Mesendoderm (in vitro differentiated cells): ENCODE data around the gene TRAK1.

Experiments
- DNase-seq: peaks from one replicate; pipeline ENCODE4 v3.0.0; 2013
- H2AK5ac ChIP-seq: 2 replicates; pipeline ENCODE4 v1.6.1; 2013; ENCODE audit warnings: low read length, inconsistent platforms
- H2BK120ac ChIP-seq: 2 replicates; pipeline ENCODE4 v1.6.1; 2013; ENCODE audit warnings: low read depth, mild to moderate bottlenecking, low read length, moderate library complexity, mixed read lengths
- H2BK15ac ChIP-seq: replicated peaks from 2 replicates; pipeline ENCODE4 v1.6.1; 2013; ENCODE audit warnings: low read depth, mild to moderate bottlenecking, moderate library complexity
- H2BK5ac ChIP-seq: 2 replicates; pipeline ENCODE4 v1.6.1; 2013; ENCODE audit warnings: low read length, inconsistent platforms
- H3K18ac ChIP-seq: 2 replicates; pipeline ENCODE4 v1.6.1; 2013; ENCODE audit warnings: mild to moderate bottlenecking, low read length, mixed read lengths
- H3K23ac ChIP-seq: one replicate; pipeline ENCODE4 v1.6.1; 2013; ENCODE audit warnings: low read length
- H3K27ac ChIP-seq: 2 replicates; pipeline ENCODE4 v1.5.1; 2013; ENCODE audit warnings: low read depth, mild to moderate bottlenecking, inconsistent platforms, low read length, moderate library complexity
- H3K27me3 ChIP-seq: 2 replicates; pipeline ENCODE4 v1.6.1; 2013; ENCODE audit warnings: low read length, control low read depth, mild to moderate bottlenecking, inconsistent platforms; ENCODE audit not compliant: insufficient read depth, poor library complexity
- H3K36me3 ChIP-seq: 2 replicates; pipeline ENCODE4 v1.6.1; 2013; ENCODE audit warnings: low read length, inconsistent platforms; ENCODE audit not compliant: control insufficient read depth, insufficient read depth
- H3K4ac ChIP-seq: one replicate; pipeline ENCODE4 v1.6.1; 2013; ENCODE audit warnings: low read depth, mild to moderate bottlenecking, low read length, moderate library complexity
- H3K4me1 ChIP-seq: 2 replicates; pipeline ENCODE4 v1.6.1; 2013; ENCODE audit warnings: low read depth, low read length, inconsistent platforms; ENCODE audit not compliant: control insufficient read depth
- H3K4me2 ChIP-seq: 2 replicates; pipeline ENCODE4 v1.6.1; 2013; ENCODE audit warnings: low read length
- H3K4me3 ChIP-seq: 2 replicates; pipeline ENCODE4 v1.5.1; 2013; ENCODE audit warnings: mild to moderate bottlenecking, low read length
- H3K56ac ChIP-seq: one replicate; pipeline ENCODE4 v1.6.1; 2013; ENCODE audit warnings: low read length
- H3K79me1 ChIP-seq: 2 replicates; pipeline ENCODE4 v1.6.1; 2013; ENCODE audit warnings: low read length, inconsistent platforms
- H3K79me2 ChIP-seq: 2 replicates; pipeline ENCODE4 v1.6.1; 2013; ENCODE audit warnings: mild to moderate bottlenecking, low read length; ENCODE audit not compliant: control insufficient read depth, insufficient read depth
- H3K9ac ChIP-seq: 2 replicates; pipeline ENCODE4 v1.6.1; 2013; ENCODE audit warnings: low read length, inconsistent platforms
- H4K5ac ChIP-seq: one replicate; pipeline ENCODE4 v1.6.1; 2013; ENCODE audit warnings: low read length
- H4K8ac ChIP-seq: one replicate; pipeline ENCODE4 v1.6.1; 2013; ENCODE audit warnings: low read depth, mild to moderate bottlenecking, control low read depth, low read length, moderate library complexity
- WGBS: extraction: QIAGEN DNeasy Blood & Tissue Kit; methylation state at CpG from one replicate; pipeline ENCODE4 v1.1.7; 2013; ENCODE audit warnings: low lambda C conversion rate, missing lambda C conversion rate; ENCODE audit not compliant: insufficient coverage; ENCODE audit errors: extremely low coverage; 5-methylcytosine and 5-hydroxymethylcytosine counted together

TRAK1 gene

DNA sequence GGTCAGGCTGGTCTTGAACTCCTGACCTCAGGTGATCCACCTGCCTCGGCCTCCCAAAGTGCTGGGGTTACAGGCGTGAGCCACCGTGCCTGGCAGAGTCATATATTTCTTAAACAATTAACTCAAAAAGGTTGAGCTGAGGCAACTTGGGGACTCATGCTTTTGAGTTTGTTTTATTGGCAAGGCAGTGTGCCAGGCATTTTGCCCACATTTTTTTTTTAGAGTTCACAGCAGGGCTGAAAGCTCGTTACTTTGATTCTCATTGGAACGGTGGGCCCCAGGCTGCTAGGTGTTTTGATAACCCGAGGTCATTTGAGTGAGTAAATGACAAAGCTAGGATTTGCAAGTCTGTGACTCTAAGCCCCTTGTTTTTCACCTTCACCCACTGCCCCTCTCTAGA, 98.6 kb downstream of the TRAK1 start:
- Histone ChIP-seq H2BK120ac (no peak overlapping the region), H3K36me3 (peaks cover 2% of the 10 kb centered on the region), H3K79me1 (no peaks in the 10 kb centered on the region), H2BK15ac (no peak overlapping the region), H3K9ac (no peak overlapping the region), H3K27ac (no peak overlapping the region), H3K27me3 (no peaks in the 10 kb centered on the region), H3K4me3 (no peak overlapping the region), H2BK5ac (no peak overlapping the region), H3K4me1 (no peaks in the 10 kb centered on the region), H4K5ac (no peak overlapping the region), H3K23ac (no peak overlapping the region), H3K4me2 (no peak overlapping the region), H3K56ac (no peak overlapping the region), H2AK5ac (no peak overlapping the region), H3K79me2 (no peaks in the 10 kb centered on the region), H3K18ac (no peak overlapping the region), H3K4ac (no peak overlapping the region), H4K8ac (no peak overlapping the region)
- no peak for DNase-seq
- WGBS = no CpG with 5 or more reads among the region's 6 CpGs

DNA sequence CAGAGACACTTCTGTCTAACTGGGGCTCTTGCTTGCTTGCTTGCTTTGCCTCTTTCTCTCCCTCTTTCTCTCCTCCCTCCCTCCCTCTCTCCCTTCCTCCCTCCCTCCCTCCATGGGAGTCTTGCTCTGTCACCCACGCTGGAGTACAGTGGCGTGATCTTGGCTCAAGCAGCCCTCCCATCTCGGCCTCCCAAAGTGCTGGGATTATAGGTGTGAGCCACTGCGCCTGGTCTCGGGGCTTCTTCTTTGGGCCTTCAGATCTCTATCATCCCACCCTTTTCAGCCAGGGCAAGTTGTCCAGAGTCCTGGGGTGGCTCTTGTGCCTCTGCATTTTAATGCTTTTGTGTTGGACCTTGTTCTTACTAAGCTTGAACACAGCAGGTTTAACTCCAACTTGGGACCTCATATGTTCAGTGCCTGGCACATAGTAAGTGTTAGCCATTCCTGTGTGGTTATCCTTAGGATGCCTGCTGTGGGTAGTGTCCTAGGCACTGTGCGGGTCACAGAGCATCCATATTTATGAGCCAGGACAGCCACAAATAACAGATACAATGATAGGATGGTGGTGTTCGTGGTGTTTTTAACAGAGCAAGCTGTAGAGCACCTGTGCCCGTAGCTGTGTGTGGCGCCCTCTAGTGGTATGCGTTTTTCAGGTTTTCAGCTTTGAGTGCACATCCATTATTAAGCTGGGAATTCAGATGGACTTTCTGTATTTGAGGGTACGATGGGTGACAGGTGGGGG, 99.7 kb downstream of the TRAK1 start:
- DNase-seq = peak; percentile 74
- H4K8ac ChIP-seq = no peak overlapping the region
- H3K79me2 ChIP-seq = no peaks in the 10 kb centered on the region
- no peak overlapping the region for H3K4ac ChIP-seq
- no peak overlapping the region for H3K56ac ChIP-seq
- H3K27me3 ChIP-seq = no peaks in the 10 kb centered on the region
- H3K23ac ChIP-seq = no peak overlapping the region
- H2BK120ac ChIP-seq = no peak overlapping the region
- H3K4me1 ChIP-seq = no peaks in the 10 kb centered on the region
- H2BK15ac ChIP-seq = no peak overlapping the region
- H2BK5ac ChIP-seq = no peak overlapping the region
- H3K36me3 ChIP-seq = peaks cover 2% of the 10 kb centered on the region
- H3K18ac ChIP-seq = no peak overlapping the region
- H3K27ac ChIP-seq = no peak overlapping the region
- no peak overlapping the region for H4K5ac ChIP-seq
- H3K9ac ChIP-seq = no peak overlapping the region
- H3K79me1 ChIP-seq = no peaks in the 10 kb centered on the region
- no peak overlapping the region for H3K4me2 ChIP-seq
- H3K4me3 ChIP-seq = no peak overlapping the region
- no CpG with 5 or more reads among the region's 11 CpGs for WGBS
- no peak overlapping the region for H2AK5ac ChIP-seq

DNA sequence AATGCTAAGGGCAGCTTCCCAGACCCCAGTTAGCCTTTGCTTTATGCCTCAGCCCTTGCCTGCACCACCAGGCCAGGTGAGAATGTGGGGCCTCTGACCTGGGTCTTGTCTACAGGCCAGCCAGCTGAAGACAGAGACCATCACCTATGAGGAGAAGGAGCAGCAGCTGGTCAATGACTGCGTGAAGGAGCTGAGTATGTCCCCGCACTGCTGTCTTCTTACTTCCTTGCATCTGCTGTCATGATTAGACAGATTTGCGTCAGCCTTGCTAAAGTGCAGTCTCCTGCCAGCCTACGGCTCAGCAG, 100.2 kb downstream of the TRAK1 start:
- H3K4me1 ChIP-seq = no peaks in the 10 kb centered on the region
- H3K18ac ChIP-seq = no peak overlapping the region
- peaks cover 2% of the 10 kb centered on the region for H3K36me3 ChIP-seq
- no peak overlapping the region for H4K8ac ChIP-seq
- H2BK120ac ChIP-seq = no peak overlapping the region
- H3K79me2 ChIP-seq = no peaks in the 10 kb centered on the region
- H3K27me3 ChIP-seq = no peaks in the 10 kb centered on the region
- H3K4me2 ChIP-seq = no peak overlapping the region
- H2BK5ac ChIP-seq = no peak overlapping the region
- no peak overlapping the region for H3K9ac ChIP-seq
- DNase-seq = no peak
- no peak overlapping the region for H2AK5ac ChIP-seq
- H3K56ac ChIP-seq = no peak overlapping the region
- no peak overlapping the region for H3K27ac ChIP-seq
- WGBS = no CpG with 5 or more reads among the region's 4 CpGs
- H3K79me1 ChIP-seq = no peaks in the 10 kb centered on the region
- H2BK15ac ChIP-seq = no peak overlapping the region
- H3K4me3 ChIP-seq = no peak overlapping the region
- no peak overlapping the region for H3K23ac ChIP-seq
- no peak overlapping the region for H3K4ac ChIP-seq
- no peak overlapping the region for H4K5ac ChIP-seq

DNA sequence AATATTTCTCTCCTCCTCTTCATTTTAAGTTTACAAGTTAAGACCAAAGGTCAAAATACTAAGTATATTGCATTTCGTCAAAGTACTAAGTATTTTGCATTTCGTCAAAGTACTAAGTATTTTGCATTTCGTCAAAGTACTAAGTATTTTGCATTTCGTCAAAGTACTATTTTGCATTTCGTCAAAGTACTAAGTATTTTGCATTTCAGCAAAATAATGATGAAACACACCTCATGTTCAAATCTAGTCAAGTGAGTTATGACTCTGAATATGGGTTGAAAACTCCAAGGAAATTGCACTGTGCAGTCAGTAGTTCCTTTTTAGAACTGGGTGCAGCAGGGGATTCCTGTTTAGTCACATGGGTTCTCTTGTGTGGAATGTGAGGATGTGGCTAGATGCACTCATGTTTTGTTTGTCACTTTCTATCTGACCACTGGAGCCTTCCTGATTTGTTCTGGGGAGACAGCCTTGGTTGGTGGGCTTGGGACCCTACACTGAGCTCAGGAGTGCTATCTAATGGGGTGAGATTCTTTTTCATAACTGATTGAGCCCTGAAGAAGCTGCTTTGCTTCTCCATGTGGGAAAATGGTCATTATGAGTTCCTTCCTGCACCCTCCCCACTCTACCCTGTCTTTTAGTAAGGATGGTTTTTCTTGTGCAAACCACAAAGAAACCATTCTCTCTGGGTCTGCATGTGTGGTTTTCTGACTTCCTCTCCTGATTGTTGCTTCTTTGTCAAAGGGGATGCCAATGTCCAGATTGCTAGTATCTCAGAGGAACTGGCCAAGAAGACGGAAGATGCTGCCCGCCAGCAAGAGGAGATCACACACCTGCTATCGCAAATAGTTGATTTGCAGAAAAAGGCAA, 101.4 kb downstream of the TRAK1 start:
- H3K27ac ChIP-seq = no peak overlapping the region
- H3K4me1 ChIP-seq = no peaks in the 10 kb centered on the region
- no peak overlapping the region for H4K5ac ChIP-seq
- H2BK5ac ChIP-seq = no peak overlapping the region
- no peak overlapping the region for H2BK120ac ChIP-seq
- H2BK15ac ChIP-seq = no peak overlapping the region
- peaks cover 2% of the 10 kb centered on the region for H3K36me3 ChIP-seq
- no CpG with 5 or more reads among the region's 8 CpGs for WGBS
- H3K79me2 ChIP-seq = no peaks in the 10 kb centered on the region
- H3K18ac ChIP-seq = no peak overlapping the region
- no peak overlapping the region for H3K4ac ChIP-seq
- no peak overlapping the region for H3K9ac ChIP-seq
- no peak overlapping the region for H3K56ac ChIP-seq
- H3K27me3 ChIP-seq = no peaks in the 10 kb centered on the region
- no peak overlapping the region for H4K8ac ChIP-seq
- H3K4me2 ChIP-seq = no peak overlapping the region
- H3K79me1 ChIP-seq = no peaks in the 10 kb centered on the region
- DNase-seq = no peak
- no peak overlapping the region for H3K4me3 ChIP-seq
- H2AK5ac ChIP-seq = no peak overlapping the region
- no peak overlapping the region for H3K23ac ChIP-seq

DNA sequence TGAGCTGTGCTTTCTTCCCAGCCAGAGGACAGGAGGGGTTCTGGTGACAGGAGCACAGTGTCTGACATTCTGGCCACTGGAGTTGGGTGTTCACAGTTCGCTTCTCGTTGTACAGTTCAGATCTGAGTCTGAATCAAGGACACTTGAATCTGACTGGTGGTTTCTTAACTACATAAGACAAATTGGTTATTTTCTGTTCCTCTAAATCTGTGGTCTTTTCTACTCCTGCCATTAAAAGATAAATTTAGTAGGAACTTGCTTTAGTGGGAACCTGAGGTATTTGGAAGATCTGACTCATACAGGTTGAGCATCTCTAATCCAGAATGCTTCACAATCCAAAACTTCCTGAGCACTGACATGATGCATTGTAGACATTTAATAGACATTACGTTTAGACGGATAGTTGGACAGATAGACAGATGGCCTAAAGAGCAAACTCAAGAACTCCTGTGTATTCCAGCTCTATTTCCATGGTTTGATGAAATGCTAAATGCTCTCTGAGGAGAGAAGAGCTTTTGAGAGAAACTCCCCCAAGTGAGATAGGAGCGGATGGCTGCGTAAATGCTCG, 103.9 kb downstream of the TRAK1 start:
- Histone ChIP-seq H3K79me2 (no peaks in the 10 kb centered on the region), H3K56ac (no peak overlapping the region), H2AK5ac (no peak overlapping the region), H3K23ac (no peak overlapping the region), H2BK120ac (no peak overlapping the region), H4K8ac (no peak overlapping the region), H3K4ac (no peak overlapping the region), H3K79me1 (no peaks in the 10 kb centered on the region), H3K27ac (no peak overlapping the region), H2BK15ac (no peak overlapping the region), H3K9ac (no peak overlapping the region), H3K18ac (no peak overlapping the region), H3K27me3 (no peaks in the 10 kb centered on the region), H3K4me1 (no peaks in the 10 kb centered on the region), H4K5ac (no peak overlapping the region), H3K4me3 (no peak overlapping the region), H2BK5ac (no peak overlapping the region), H3K4me2 (no peak overlapping the region), H3K36me3 (peaks cover 3% of the 10 kb centered on the region)
- DNase-seq = no peak
- no CpG with 5 or more reads among the region's 7 CpGs for WGBS
